Pancreas (tissue), 10 donors: Measurements from ENCODE around the gene KCNMA1. TPM values are rescaled to one million over a fixed set of nuclear protein-coding genes. Genes with fewer than 3 reads are reported as not detected.

ENCODE experiments used
- ATAC-seq, 4 donors: fragments of 200-7000 bp; cut with Tn5 transposase; one replicate each; pipeline versions ENCODE4 v1.8.0 to v1.9.1; 2020; ENCODE audit warnings: mild to moderate bottlenecking in 4 of 4, moderate library complexity in 4 of 4
- DNase-seq, 6 donors: peaks; one replicate each; pipeline ENCODE4 v3.0.0-alpha.2; 2020
- FAIRE-seq: peaks from 2 replicates; lab custom pipeline; 2012; peaks lifted over from hg19 to GRCh38; lab: Jason Lieb, UNC
- H3K27ac ChIP-seq, 4 donors: fragments of 200-600 bp; sonication (generic); 1 replicate in 3 of 4; 2 replicates in 1 of 4; pipeline versions ENCODE4 v1.5.0 to v1.8.0; 2020
- H3K27me3 ChIP-seq, 4 donors: fragments of 200-600 bp; one replicate each; pipeline ENCODE4 v1.8.0; 2021
- H3K36me3 ChIP-seq, 3 donors: fragments of 200-600 bp; sonication (generic) in 1 of 3; one replicate each; pipeline versions ENCODE4 v1.5.0 to v1.8.0; 2020 to 2021
- H3K4me1 ChIP-seq, 3 donors: fragments of 200-600 bp; one replicate each; pipeline ENCODE4 v1.8.0; 2021
- H3K4me3 ChIP-seq, 4 donors: fragments of 200-600 bp; sonication (generic) in 2 of 4; one replicate each; pipeline versions ENCODE4 v1.5.0 to v1.8.0; 2020 to 2021
- H3K9me3 ChIP-seq, 4 donors: fragments of 200-600 bp; one replicate each; pipeline ENCODE4 v1.8.0; 2021
- CTCF ChIP-seq, 4 donors: fragments of 200-600 bp; sonication (generic) in 3 of 4; IDR thresholded peaks; one replicate each; pipeline versions ENCODE4 v1.5.0 to v1.8.0; 2021; ENCODE audit warnings: antibody characterized with exemption in 4 of 4
- WGBS, 2 donors: extraction: QIAGEN DNeasy Blood & Tissue Kit; methylation state at CpG; one replicate each; pipeline ENCODE4 v1.1.7; 2013; 5-methylcytosine and 5-hydroxymethylcytosine counted together
- intact Hi-C, 3 donors: fragments of 100-400 bp; cut with DNase I; formaldehyde crosslinking; loops; one replicate each; pipeline versions ENCODE4 v1.11.1 to v1.14.2; 2022
- polyA plus RNA-seq, 2 donors: library from polyadenylated mRNA; stranded (reverse); fragments of 200-250 nt; gene quantifications; one replicate each; pipeline ENCODE4 v1.2.3, GENCODE V29; 2013
- total RNA-seq, 6 donors: library from RNA; stranded (reverse); fragmentation: NEBNext Ultra II Directional in 4 of 6; extraction: Animal tissue kit (Norgen Biotek cat#: 25700) in 4 of 6; gene quantifications; one replicate each; pipeline versions ENCODE4 v1.2.1 to v1.2.4, GENCODE V29; 2021 to 2023
- donor health status: healthy with polysubstance abuse.
- donor health status: DM: no; HTN: no; CAD: no; lungs with moderate emphysema.
- donor health status: DM: no; HTN: no; CAD: no.
- donor health status: control.
- donor health status: control.
- donor health status: Bipolar disorder and iron deficiency.
- donor health status: DM: yes; HTN: yes; CAD: no.
- donor health status: DM: no; HTN: no; CAD: no.
- donor health status: DM: no; HTN: no; CAD: no.
- donor health status: DM: yes; HTN: yes; CAD: no.

Gene KCNMA1
- total and polyA plus RNA-seq, 8 donors = 3.5 to 19.4 (median 9.3) TPM

- Histone ChIP-seq H3K4me3 (no peak overlapping the region), H3K27ac (no peak overlapping the region), H3K4me1 (peaks cover 13 to 20% (median 18%) of the 10 kb centered on the region in 3 donors), H3K27me3 (no peaks in the 10 kb centered on the region), H3K9me3 (no peaks in the 10 kb centered on the region), H3K36me3 (no peaks in the 10 kb centered on the region)
- intact Hi-C loops = no loop called here
- ATAC-seq (no peak), DNase-seq (no peak), FAIRE-seq (no peak)
- TF ChIP-seq CTCF (IDR thresholded peaks at IDR 0.05) = no peak
- 85 to 92% methylated on average over 3 of the region's 3 CpGs for WGBS, 2 donors
Observed at GRCh38 chr10:77401683-77402082, 235.9 kb downstream of the KCNMA1 start.

GRCh38 chr10:77400033-77400432, 237.6 kb downstream of the KCNMA1 start:
- 65 to 68% methylated on average over 4 of the region's 4 CpGs for WGBS, 2 donors
- H3K27ac ChIP-seq = no peak overlapping the region
- ATAC-seq = peak; percentile 15 to 59 (median 24)
- no peak for TF ChIP-seq CTCF (IDR thresholded peaks at IDR 0.05)
- no peak for FAIRE-seq
- DNase-seq = no peak
- H3K27me3 ChIP-seq = no peaks in the 10 kb centered on the region
- H3K4me3 ChIP-seq = no peak overlapping the region
- H3K9me3 ChIP-seq = no peaks in the 10 kb centered on the region
- H3K36me3 ChIP-seq = no peaks in the 10 kb centered on the region
- intact Hi-C loops = no loop called here
- peaks cover 13% of the 10 kb centered on the region in 3 donors for H3K4me1 ChIP-seq

GRCh38 chr10:77398986-77399755, 238.4 kb downstream of the KCNMA1 start:
- peaks cover 13% of the 10 kb centered on the region in 3 donors for H3K4me1 ChIP-seq
- no peak overlapping the region for H3K4me3 ChIP-seq
- H3K27ac ChIP-seq = no peak overlapping the region
- DNase-seq = no peak
- H3K36me3 ChIP-seq = no peaks in the 10 kb centered on the region
- no peak for TF ChIP-seq CTCF (IDR thresholded peaks at IDR 0.05)
- no peak for FAIRE-seq
- H3K9me3 ChIP-seq = no peaks in the 10 kb centered on the region
- no peaks in the 10 kb centered on the region for H3K27me3 ChIP-seq
- ATAC-seq = peak; percentile 43 to 72 (median 54)
- intact Hi-C loops = loop anchor here in 1 of 3 donors (10.0 kb wide), 1 partner anchor 224 kb away; no protein-coding TSS in a partner anchor
- WGBS, 2 donors = 32 to 40% methylated on average over 10 of the region's 10 CpGs

- intact Hi-C loops = loop anchor here in 1 of 3 donors (10.0 kb wide), 1 partner anchor 224 kb away; no protein-coding TSS in a partner anchor
- 41 to 46% methylated on average over 2 of the region's 2 CpGs for WGBS, 2 donors
- H3K27ac ChIP-seq = no peak overlapping the region
- no peak overlapping the region for H3K4me3 ChIP-seq
- no peaks in the 10 kb centered on the region for H3K27me3 ChIP-seq
- H3K4me1 ChIP-seq = peaks cover 13% of the 10 kb centered on the region in 3 donors
- no peak for DNase-seq
- ATAC-seq = peak; percentile 50 to 70 (median 59)
- TF ChIP-seq CTCF (IDR thresholded peaks at IDR 0.05) = no peak
- no peaks in the 10 kb centered on the region for H3K9me3 ChIP-seq
- H3K36me3 ChIP-seq = no peaks in the 10 kb centered on the region
- FAIRE-seq = no peak
Observed at GRCh38 chr10:77398558-77398957, 239.1 kb downstream of the KCNMA1 start.

- intact Hi-C loops = loop anchor here in 1 of 3 donors (10.0 kb wide), 1 partner anchor 222 kb away; no protein-coding TSS in a partner anchor
- Histone ChIP-seq H3K9me3 (no peaks in the 10 kb centered on the region), H3K27me3 (no peaks in the 10 kb centered on the region), H3K4me3 (no peak overlapping the region), H3K36me3 (no peaks in the 10 kb centered on the region), H3K4me1 (peaks cover 13% of the 10 kb centered on the region in 3 donors), H3K27ac (no peak overlapping the region)
- no peak for ATAC-seq
- no peak for FAIRE-seq
- TF ChIP-seq CTCF (IDR thresholded peaks at IDR 0.05) = no peak
- 56 to 65% methylated on average over 4 of the region's 4 CpGs for WGBS, 2 donors
- DNase-seq = no peak
Observed at GRCh38 chr10:77397103-77397502, 240.5 kb downstream of the KCNMA1 start.
